IMR-90 (cell line): ENCODE data around the gene RAPGEF2. TPM values are rescaled to one million over a fixed set of nuclear protein-coding genes. Genes with fewer than 3 reads are reported as not detected.

Experiments
- ATAC-seq: fragments of 200-7000 bp; cut with Tn5 transposase; 2 replicates; pipeline ENCODE4 v1.9.1; 2020; ENCODE audit warnings: low read depth, mild to moderate bottlenecking, moderate library complexity
- BruUV-seq: library from RNA; stranded (reverse); fragments of 400-500 nt; replicated peaks from 2 replicates; lab custom pipeline; 2021; lab: Mats Ljungman, UMichigan
- CTCF ChIA-PET: fragments of 300-600 bp; formaldehyde crosslinking; extraction: SDS; loops from one replicate; lab custom pipeline; 2021; ENCODE audit warnings: antibody characterized with exemption; lab: Yijun Ruan, JAX
- POLR2A ChIA-PET: fragments of 300-600 bp; sonication (Branson Sonifier 250); formaldehyde crosslinking; loops from one replicate; lab custom pipeline; 2022; ENCODE audit warnings: antibody characterized with exemption; ENCODE audit not compliant: unreplicated experiment; lab: Charles Lee
- DNase-seq: peaks from one replicate; pipeline ENCODE4 v3.0.0; 2013
- H2AFZ ChIP-seq: replicated peaks from 2 replicates; pipeline ENCODE3; 2013; ENCODE audit warnings: low read length, mild to moderate bottlenecking; ENCODE audit not compliant: poor library complexity
- H2AK5ac ChIP-seq: 2 replicates; pipeline ENCODE4 v1.6.1; 2013; ENCODE audit warnings: low read depth, low read length, inconsistent platforms
- H2AK9ac ChIP-seq: replicated peaks from 2 replicates; pipeline ENCODE3; 2013; ENCODE audit warnings: mild to moderate bottlenecking, low read depth, low read length, moderate library complexity; ENCODE audit not compliant: poor library complexity
- H2BK120ac ChIP-seq: 2 replicates; pipeline ENCODE4 v1.6.1; 2013; ENCODE audit warnings: low read depth, low read length, inconsistent platforms
- H2BK15ac ChIP-seq: 3 replicates; pipeline ENCODE4 v1.6.1; 2013; ENCODE audit warnings: low read depth, low read length, inconsistent platforms
- H2BK20ac ChIP-seq: 2 replicates; pipeline ENCODE4 v1.6.1; 2013; ENCODE audit warnings: low read depth, mild to moderate bottlenecking, inconsistent platforms, low read length, moderate library complexity
- H2BK5ac ChIP-seq: 2 replicates; pipeline ENCODE4 v1.6.1; 2013; ENCODE audit warnings: mild to moderate bottlenecking, low read depth, low read length, inconsistent platforms; ENCODE audit not compliant: poor library complexity, severe bottlenecking
- H3K14ac ChIP-seq: replicated peaks from 2 replicates; pipeline ENCODE4 v1.6.1; 2013; ENCODE audit warnings: low read depth, low read length, inconsistent platforms
- H3K18ac ChIP-seq: 2 replicates; pipeline ENCODE4 v1.6.1; 2013; ENCODE audit warnings: low read depth, low read length, control low read depth
- H3K23ac ChIP-seq: 2 replicates; pipeline ENCODE4 v1.6.1; 2013; ENCODE audit warnings: low read depth, low read length, inconsistent platforms
- H3K27ac ChIP-seq: 2 replicates; pipeline ENCODE4 v1.5.1; 2013; ENCODE audit warnings: mild to moderate bottlenecking, control low read depth, low read length; ENCODE audit not compliant: insufficient read depth
- H3K27me3 ChIP-seq: 2 replicates; pipeline ENCODE4 v1.6.1; 2013; ENCODE audit warnings: low read length; ENCODE audit not compliant: control insufficient read depth, insufficient read depth
- H3K36me3 ChIP-seq: 2 replicates; pipeline ENCODE4 v1.6.1; 2013; ENCODE audit warnings: low read length, mixed read lengths; ENCODE audit not compliant: control insufficient read depth, insufficient read depth
- H3K4ac ChIP-seq: 2 replicates; pipeline ENCODE4 v1.6.1; 2013; ENCODE audit warnings: low read depth, low read length, inconsistent platforms
- H3K4me1 ChIP-seq: 2 replicates; pipeline ENCODE4 v1.6.1; 2013; ENCODE audit warnings: low read length, mixed read lengths; ENCODE audit not compliant: control insufficient read depth, insufficient read depth
- H3K4me2 ChIP-seq: 2 replicates; pipeline ENCODE4 v1.6.1; 2013; ENCODE audit warnings: low read depth, mild to moderate bottlenecking, control low read depth, low read length, moderate library complexity
- H3K4me3 ChIP-seq: 2 replicates; pipeline ENCODE4 v1.5.1; 2013; ENCODE audit warnings: low read depth, mild to moderate bottlenecking, control low read depth, low read length, moderate library complexity; ENCODE audit not compliant: insufficient read depth
- H3K56ac ChIP-seq: 2 replicates; pipeline ENCODE4 v1.6.1; 2013; ENCODE audit warnings: low read length, inconsistent platforms; ENCODE audit not compliant: insufficient read depth; ENCODE audit errors: extremely low read depth
- H3K79me1 ChIP-seq, 2 experiments: 2 replicates each; pipeline ENCODE4 v1.6.1; 2013; ENCODE audit warnings: low read length in 2 of 2, inconsistent platforms in 1 of 2, low read depth in 1 of 2
- H3K9ac ChIP-seq: 2 replicates; pipeline ENCODE4 v1.6.1; 2013; ENCODE audit warnings: low read depth, low read length, control low read depth
- H3K9me1 ChIP-seq: 2 replicates; pipeline ENCODE4 v1.6.1; 2013; ENCODE audit warnings: low read length, inconsistent platforms; ENCODE audit not compliant: insufficient read depth
- H3K9me3 ChIP-seq: 2 replicates; pipeline ENCODE4 v1.6.1; 2013; ENCODE audit warnings: low read length; ENCODE audit not compliant: control insufficient read depth, insufficient read depth
- H4K20me1 ChIP-seq: 2 replicates; pipeline ENCODE4 v1.6.1; 2013; ENCODE audit warnings: low read length, inconsistent platforms; ENCODE audit not compliant: insufficient read depth
- H4K5ac ChIP-seq: 2 replicates; pipeline ENCODE4 v1.6.1; 2013; ENCODE audit warnings: mild to moderate bottlenecking, low read depth, low read length, control low read depth
- H4K8ac ChIP-seq, 2 experiments: 2 replicates each; pipeline ENCODE4 v1.6.1; 2013; ENCODE audit warnings: low read depth in 2 of 2, low read length in 2 of 2, control low read depth in 1 of 2, inconsistent platforms in 1 of 2
- H4K91ac ChIP-seq: 2 replicates; pipeline ENCODE4 v1.6.1; 2013; ENCODE audit warnings: low read depth, low read length, inconsistent platforms; ENCODE audit not compliant: insufficient read depth
- CEBPB ChIP-seq: IDR thresholded peaks from 2 replicates; pipeline ENCODE4 v1.6.1; 2012; ENCODE audit warnings: low read depth, low read length, improper control_type of control experiment
- ELK1 ChIP-seq: fragments of 150-350 bp; IDR thresholded peaks from 2 replicates; pipeline ENCODE4 v1.6.1; 2016; ENCODE audit warnings: low read depth, mild to moderate bottlenecking, low read length, moderate library complexity, borderline replicate concordance
- MAFK ChIP-seq: IDR thresholded peaks from 2 replicates; pipeline ENCODE4 v1.6.1; 2012; ENCODE audit warnings: low read depth, low read length, improper control_type of control experiment
- POLR2A ChIP-seq: IDR thresholded peaks from 2 replicates; pipeline ENCODE4 v1.6.1; 2012; ENCODE audit warnings: mild to moderate bottlenecking, low read depth, low read length
- RAD21 ChIP-seq: IDR thresholded peaks from 2 replicates; pipeline ENCODE4 v1.6.1; 2012; ENCODE audit warnings: low read length, improper control_type of control experiment
- RFX5 ChIP-seq: IDR thresholded peaks from 2 replicates; pipeline ENCODE4 v1.8.0; 2012; ENCODE audit warnings: low read depth, mild to moderate bottlenecking, low read length, moderate library complexity
- SMC3 ChIP-seq: fragments of 150-350 bp; IDR thresholded peaks from 2 replicates; pipeline ENCODE4 v1.6.1; 2016; ENCODE audit warnings: low read depth, mild to moderate bottlenecking, antibody characterized with exemption, low read length, moderate library complexity
- whole genome bisulfite sequencing, 2 experiments: methylation state at CpG; one replicate each; pipeline versions ENCODE4 v1.1.5 to v1.1.7; 2013; ENCODE audit warnings: missing lambda C conversion rate in 2 of 2; ENCODE audit not compliant: insufficient read length in 1 of 2; ENCODE audit errors: extremely low coverage in 2 of 2; 5-methylcytosine and 5-hydroxymethylcytosine counted together
- dilution Hi-C: fragments of 300-500 bp; cut with HindIII; formaldehyde crosslinking; loops from one replicate; pipeline ENCODE4 v1.14.3; 2018; ENCODE audit warnings: low sequenced_read_pairs; ENCODE audit not compliant: unreplicated experiment
- in situ Hi-C: fragments of 300-500 bp; cut with MboI; formaldehyde crosslinking; loops from 3 replicates; pipeline ENCODE4 v1.14.3; 2019; ENCODE audit warnings: low sequenced_read_pairs, inconsistent platforms, mixed read lengths
- intact Hi-C: fragments of 100-400 bp; cut with micrococcal nuclease; formaldehyde crosslinking; loops from 2 replicates; pipeline ENCODE4 v1.10.0; 2022
- polyA plus RNA-seq, 3 experiments: library from polyadenylated mRNA; depleted of rRNA; stranded (reverse); fragments of >200 nt; gene quantifications; 2 replicates each; pipeline ENCODE4 v1.2.3, GENCODE V29; 2012; ENCODE audit warnings: low replicate concordance in 1 of 3
- total RNA-seq: library from RNA; depleted of rRNA; stranded (reverse); fragments of >200 nt; gene quantifications from 2 replicates; pipeline ENCODE4 v1.2.3, GENCODE V29; 2012

Gene RAPGEF2
- total and polyA plus RNA-seq, 2 of the 4 experiments (the other 2 are of a cell fraction) = 27.6 to 109 TPM

- Histone ChIP-seq H3K4me3 (no peak overlapping the region), H3K14ac (no peak overlapping the region; the same call in 1 of the 2 replicates), H2AK9ac (no peak overlapping the region), H3K4me2 (no peak overlapping the region), H4K20me1 (peaks cover 20% of the 10 kb centered on the region), H3K9me3 (no peaks in the 10 kb centered on the region), H4K91ac (no peak overlapping the region), H2BK120ac (no peak overlapping the region), H3K18ac (no peak overlapping the region), H4K5ac (no peak overlapping the region), H3K79me1 (peaks cover 21 to 49% of the 10 kb centered on the region in 2 experiments; a peak in 3 of 4 replicates), H2BK20ac (no peak overlapping the region), H3K27me3 (no peaks in the 10 kb centered on the region), H3K27ac (no peak overlapping the region), H3K36me3 (no peaks in the 10 kb centered on the region), H4K8ac (no peak overlapping the region), H3K9ac (no peak overlapping the region), H2AK5ac (no peak overlapping the region), H2AFZ (no peak overlapping the region), H3K56ac (no peak overlapping the region), H3K4ac (no peak overlapping the region), H3K4me1 (peaks cover 15% of the 10 kb centered on the region), H3K23ac (no peak overlapping the region), H3K9me1 (peaks cover 12% of the 10 kb centered on the region), H2BK5ac (no peak overlapping the region), H2BK15ac (no peak overlapping the region)
- DNase-seq (no peak), ATAC-seq (no peak)
- no CpG with 5 or more reads among the region's 5 CpGs for WGBS, 2 experiments
- ChIA-PET POLR2A (no interaction called here), CTCF (no interaction called here)
- TF ChIP-seq MAFK (no peak), POLR2A (no peak), CEBPB (no peak), SMC3 (no peak), ELK1 (no peak), RFX5 (no peak), RAD21 (no peak)
- in situ Hi-C loops = loop anchor here (5.0 to 25.0 kb wide), 2 partner anchors 315 to 915 kb away; no protein-coding TSS in a partner anchor
- BruUV-seq = no TSS peak
- intact Hi-C loops = loop anchor here (5.0 kb wide), 1 partner anchor 445 kb away; no protein-coding TSS in a partner anchor
- dilution Hi-C loops = no loop called here
Measured at GRCh38 chr4:159177265-159178150, 74.6 kb downstream of the RAPGEF2 start.
